MG63 (cell line): ENCODE data around the gene ARHGAP21. TPM values are rescaled to one million over a fixed set of nuclear protein-coding genes. Genes with fewer than 3 reads are reported as not detected.

Source experiments
- DNase-seq: peaks from one replicate; pipeline ENCODE4 v3.0.0-alpha.2; 2020
- H3K27me3 ChIP-seq: fragments of 250-450 bp; sonication (Bioruptor Pico); 2 replicates; pipeline ENCODE4 v1.5.1; 2020; ENCODE audit warnings: mild to moderate bottlenecking, moderate library complexity
- H3K36me3 ChIP-seq: fragments of 250-450 bp; sonication (Bioruptor Pico); 2 replicates; pipeline ENCODE4 v1.5.1; 2020; ENCODE audit warnings: mild to moderate bottlenecking, moderate library complexity
- H3K4me3 ChIP-seq: fragments of 250-450 bp; sonication (Bioruptor Pico); 2 replicates; pipeline ENCODE4 v1.5.1; 2020; ENCODE audit warnings: mild to moderate bottlenecking, moderate library complexity
- H3K9me3 ChIP-seq: fragments of 250-450 bp; sonication (Bioruptor Pico); 2 replicates; pipeline ENCODE4 v1.5.1; 2020; ENCODE audit warnings: mild to moderate bottlenecking, moderate library complexity
- total RNA-seq: library from RNA; depleted of rRNA; stranded (reverse); fragments of >200 nt; shearing (Covaris generic); gene quantifications from 2 replicates; pipeline ENCODE4 v1.2.3, GENCODE V29; 2014; ENCODE audit warnings: low replicate concordance

The ARHGAP21 gene
- total RNA-seq, 1 experiment from 2014 or later = 29.1 TPM

- H3K4me3 ChIP-seq = no peak overlapping the region
- peaks cover 4% of the 10 kb centered on the region for H3K36me3 ChIP-seq
- no peak for DNase-seq
- no peaks in the 10 kb centered on the region for H3K27me3 ChIP-seq
- H3K9me3 ChIP-seq = no peaks in the 10 kb centered on the region
Measured at GRCh38 chr10:24579448-24579847, 144.2 kb downstream of the ARHGAP21 start.

GRCh38 chr10:24575481-24576002 lies 148.1 kb downstream of the ARHGAP21 start:
- Histone ChIP-seq H3K4me3 (no peak overlapping the region), H3K36me3 (no peaks in the 10 kb centered on the region), H3K27me3 (no peaks in the 10 kb centered on the region), H3K9me3 (no peaks in the 10 kb centered on the region)
- DNase-seq = no peak

- no peaks in the 10 kb centered on the region for H3K36me3 ChIP-seq
- no peak overlapping the region for H3K4me3 ChIP-seq
- no peak for DNase-seq
- H3K9me3 ChIP-seq = no peaks in the 10 kb centered on the region
- H3K27me3 ChIP-seq = no peaks in the 10 kb centered on the region
Measured at GRCh38 chr10:24574578-24575155, 149.0 kb downstream of the ARHGAP21 start.

DNA sequence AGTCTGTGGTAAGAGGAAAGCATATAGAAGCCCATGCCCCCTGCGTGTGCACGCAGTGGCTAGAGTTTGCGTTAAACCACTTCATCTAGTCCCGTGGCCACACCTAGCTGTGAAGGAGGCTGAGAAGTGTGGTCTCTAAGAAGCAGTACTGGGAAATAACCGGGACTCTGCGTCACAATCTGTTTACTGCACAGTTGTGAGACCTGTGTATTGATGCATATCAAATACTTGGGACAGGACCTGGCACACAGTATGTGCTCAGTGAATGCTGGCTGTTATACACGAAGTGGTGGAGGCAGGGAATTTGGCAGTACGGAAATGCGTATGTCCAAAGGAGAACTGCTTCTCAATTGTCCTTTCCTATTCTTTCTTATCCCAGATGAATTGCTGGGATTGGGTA lies 149.5 kb downstream of the ARHGAP21 start:
- DNase-seq = no peak
- Histone ChIP-seq H3K4me3 (no peak overlapping the region), H3K27me3 (no peaks in the 10 kb centered on the region), H3K36me3 (no peaks in the 10 kb centered on the region), H3K9me3 (no peaks in the 10 kb centered on the region)

GRCh38 chr10:24571870-24572450 lies 151.7 kb downstream of the ARHGAP21 start:
- H3K4me3 ChIP-seq = no peak overlapping the region
- H3K36me3 ChIP-seq = no peaks in the 10 kb centered on the region
- DNase-seq = no peak
- no peaks in the 10 kb centered on the region for H3K9me3 ChIP-seq
- no peaks in the 10 kb centered on the region for H3K27me3 ChIP-seq

DNA sequence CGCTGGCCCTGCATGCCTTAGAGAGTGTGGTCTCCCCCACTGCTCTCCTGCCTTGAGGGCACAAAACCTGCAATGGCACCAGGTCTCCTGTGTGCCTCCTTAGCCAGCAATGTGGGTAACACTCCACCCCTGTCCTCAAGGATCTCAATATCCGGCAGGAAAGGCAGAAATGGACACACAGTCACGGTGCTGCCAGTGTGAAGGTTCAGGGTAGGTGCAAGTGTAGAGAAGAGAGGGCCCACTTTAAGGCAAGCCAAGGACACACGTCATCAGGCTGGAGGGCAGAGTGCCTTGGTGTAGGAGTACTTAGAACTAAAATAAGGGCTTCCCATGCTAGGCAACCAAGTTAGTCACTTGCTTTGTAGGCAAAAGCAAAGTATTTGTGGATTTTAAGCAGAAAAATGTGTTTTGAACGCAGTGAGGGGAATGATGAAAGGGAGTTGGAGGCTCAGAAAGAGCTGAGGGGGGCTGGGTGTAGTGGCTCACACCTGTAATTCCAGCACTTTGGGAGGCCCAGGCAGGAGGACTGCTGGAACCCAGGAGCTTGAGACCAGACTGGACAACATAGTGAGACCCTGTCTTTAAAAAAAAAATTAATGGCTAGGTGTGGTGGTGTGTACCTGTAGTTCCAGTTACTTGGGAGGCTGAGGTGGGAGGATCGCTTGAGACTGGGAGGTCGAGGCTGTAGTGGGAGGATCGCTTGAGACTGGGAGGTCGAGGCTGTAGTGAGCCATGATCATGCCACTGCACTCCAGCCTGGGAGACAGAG lies 152.8 kb downstream of the ARHGAP21 start:
- DNase-seq = no peak
- Histone ChIP-seq H3K9me3 (no peaks in the 10 kb centered on the region), H3K27me3 (no peaks in the 10 kb centered on the region), H3K36me3 (no peaks in the 10 kb centered on the region), H3K4me3 (no peak overlapping the region)

DNA sequence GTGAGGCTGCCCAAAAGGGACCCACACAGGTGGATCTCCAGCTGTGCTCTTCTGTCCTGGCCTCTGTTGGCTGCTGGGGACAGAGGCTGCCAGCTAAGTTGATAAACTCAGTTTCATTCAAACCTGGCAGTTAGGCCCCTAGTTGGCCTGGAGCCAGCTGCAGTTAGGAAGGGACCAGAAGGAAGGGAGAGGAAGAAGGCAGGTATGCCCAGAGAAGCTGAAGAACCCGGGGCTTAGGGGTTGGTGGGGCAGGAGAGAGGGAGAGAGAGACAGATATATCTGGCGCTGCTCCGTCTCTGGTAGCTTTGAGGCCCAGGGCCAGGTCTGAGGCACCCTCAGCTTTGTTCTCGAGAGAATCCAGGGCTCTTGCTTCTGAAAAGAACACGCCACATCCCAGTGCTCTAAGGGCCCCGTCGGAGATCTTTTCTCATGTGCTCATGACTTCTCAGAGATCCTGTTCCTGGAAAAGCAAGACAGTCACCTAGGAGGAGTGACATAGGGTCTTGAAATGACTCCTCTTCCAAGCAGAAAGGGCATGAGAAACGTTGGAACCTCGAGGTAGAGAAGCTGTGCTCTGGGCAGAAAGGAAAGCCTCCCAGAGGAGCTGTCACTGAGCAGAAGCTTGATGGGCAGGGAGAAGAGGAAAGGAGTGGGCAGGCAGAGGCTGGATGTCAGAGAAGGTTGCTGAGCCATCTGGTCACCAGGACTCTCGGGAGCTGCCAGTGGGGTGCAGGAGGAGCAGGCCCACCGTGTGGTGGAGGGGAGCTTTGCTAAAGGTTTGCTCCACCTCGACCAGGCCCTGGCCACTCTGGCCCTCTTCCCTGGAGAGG lies 153.6 kb downstream of the ARHGAP21 start:
- Histone ChIP-seq H3K36me3 (no peaks in the 10 kb centered on the region), H3K27me3 (no peaks in the 10 kb centered on the region), H3K9me3 (no peaks in the 10 kb centered on the region), H3K4me3 (no peak overlapping the region)
- no peak for DNase-seq

DNA sequence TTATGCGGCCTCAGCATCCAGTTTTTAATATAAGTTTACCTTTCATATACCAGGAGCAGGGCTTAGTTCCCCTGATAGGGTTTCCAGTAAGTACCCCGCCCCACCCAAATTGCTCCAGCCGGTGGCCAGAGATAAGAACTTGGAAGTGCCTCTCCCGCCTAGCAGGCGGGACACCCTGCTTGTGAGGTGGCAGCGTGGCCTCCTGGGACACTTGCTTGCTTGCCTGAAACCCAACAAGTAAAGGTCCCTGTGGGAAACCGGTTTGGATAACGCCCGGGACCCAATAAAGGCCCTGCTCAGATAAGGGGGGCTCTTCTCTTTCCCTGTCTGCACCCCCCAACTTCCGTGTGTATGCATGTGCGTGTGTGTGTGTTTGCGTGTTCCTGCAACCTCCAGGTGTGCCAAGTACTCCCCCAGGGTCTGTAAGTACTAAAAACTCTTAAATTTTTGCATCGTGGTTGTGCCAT lies 154.3 kb downstream of the ARHGAP21 start:
- Histone ChIP-seq H3K4me3 (no peak overlapping the region), H3K27me3 (no peaks in the 10 kb centered on the region), H3K9me3 (no peaks in the 10 kb centered on the region), H3K36me3 (no peaks in the 10 kb centered on the region)
- no peak for DNase-seq

DNA sequence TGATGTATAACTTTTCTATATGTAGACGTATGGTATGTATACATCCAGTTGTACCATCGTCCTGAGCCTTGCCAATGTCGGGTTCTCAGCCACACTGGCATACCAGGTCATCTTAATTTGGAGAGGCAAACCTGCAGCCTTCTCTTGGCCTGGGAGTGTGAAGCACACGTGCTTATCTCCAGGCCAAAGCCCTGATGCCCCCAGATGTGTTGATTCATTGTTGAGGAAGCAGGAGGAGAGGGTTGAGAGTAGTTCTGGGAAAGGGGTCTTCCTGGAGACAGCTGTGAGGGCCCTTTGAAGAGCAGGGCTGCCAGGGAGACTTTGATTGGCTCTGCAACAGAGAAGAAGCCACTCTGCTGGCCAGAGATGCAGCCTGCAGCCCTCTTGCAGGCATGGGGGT lies 155.6 kb downstream of the ARHGAP21 start:
- Histone ChIP-seq H3K9me3 (no peaks in the 10 kb centered on the region), H3K4me3 (no peak overlapping the region), H3K36me3 (no peaks in the 10 kb centered on the region), H3K27me3 (no peaks in the 10 kb centered on the region)
- no peak for DNase-seq

DNA sequence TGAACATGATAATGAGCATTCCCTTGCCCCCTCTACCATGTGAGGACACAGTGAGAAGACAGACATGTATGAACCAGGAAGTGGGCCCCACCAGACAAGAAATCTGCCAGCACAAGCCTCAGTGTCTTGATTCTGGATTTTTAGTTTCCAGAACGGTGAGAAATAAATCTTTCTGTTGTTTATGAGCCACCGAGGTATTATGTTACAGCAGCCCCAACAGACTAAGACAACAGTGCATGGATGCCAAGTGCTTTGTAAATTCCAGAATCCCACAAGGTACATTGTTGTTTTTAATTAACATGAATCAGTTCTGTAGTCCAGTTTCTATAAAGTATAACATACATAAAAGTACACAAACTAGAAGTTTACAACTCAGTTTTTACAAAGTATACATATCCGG lies 162.2 kb downstream of the ARHGAP21 start:
- no peaks in the 10 kb centered on the region for H3K27me3 ChIP-seq
- H3K36me3 ChIP-seq = no peaks in the 10 kb centered on the region
- H3K9me3 ChIP-seq = no peaks in the 10 kb centered on the region
- no peak for DNase-seq
- H3K4me3 ChIP-seq = no peak overlapping the region

DNA sequence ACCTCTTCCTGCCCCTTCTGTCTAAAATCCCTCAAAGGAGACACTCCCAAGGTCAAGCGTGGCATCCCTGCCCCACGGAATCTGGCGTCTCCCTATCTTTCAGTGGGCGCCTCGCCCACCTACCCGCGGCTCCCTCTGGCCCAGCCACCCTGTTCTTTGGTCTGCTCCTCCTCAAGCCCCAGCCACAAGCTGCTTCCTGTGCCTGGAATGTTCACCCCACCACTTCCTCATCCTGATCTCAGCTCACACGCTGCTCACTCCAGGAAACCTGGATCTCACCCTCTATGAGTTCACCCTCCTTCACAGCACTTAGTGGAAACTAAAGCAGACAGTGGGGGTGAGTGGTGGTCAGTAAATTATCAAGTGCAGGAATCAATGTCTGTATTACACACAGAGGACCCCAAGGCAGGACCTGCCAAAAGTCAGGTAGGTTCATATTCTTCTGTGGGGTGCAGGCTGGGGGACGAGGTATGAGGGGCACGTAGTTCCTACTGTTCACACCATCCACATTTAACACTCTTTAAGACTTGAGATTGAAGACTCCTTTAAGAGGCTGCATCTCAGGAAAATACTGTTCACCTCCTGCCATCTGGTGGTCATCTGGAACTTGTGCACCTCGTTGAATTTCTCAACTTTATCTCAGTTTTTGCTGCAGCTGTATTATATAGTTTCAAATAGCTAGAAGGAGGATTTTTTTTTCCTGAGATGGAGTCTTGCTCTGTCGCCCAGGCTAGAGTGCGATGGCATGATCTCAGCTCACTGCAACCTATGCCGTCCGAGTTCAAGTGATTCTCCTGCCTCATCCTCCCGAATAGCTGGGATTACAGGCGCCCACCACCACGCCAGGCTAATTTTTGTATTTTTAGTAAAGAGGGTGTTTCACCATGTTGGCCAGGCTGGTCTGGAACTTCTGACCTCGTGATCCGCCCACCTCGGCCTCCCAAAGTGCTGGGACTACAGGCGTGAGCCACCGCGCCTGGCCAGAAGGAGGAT lies 166.6 kb downstream of the ARHGAP21 start:
- DNase-seq = peak; percentile 19
- Histone ChIP-seq H3K9me3 (no peaks in the 10 kb centered on the region), H3K36me3 (no peaks in the 10 kb centered on the region), H3K4me3 (no peak overlapping the region), H3K27me3 (no peaks in the 10 kb centered on the region)

DNA sequence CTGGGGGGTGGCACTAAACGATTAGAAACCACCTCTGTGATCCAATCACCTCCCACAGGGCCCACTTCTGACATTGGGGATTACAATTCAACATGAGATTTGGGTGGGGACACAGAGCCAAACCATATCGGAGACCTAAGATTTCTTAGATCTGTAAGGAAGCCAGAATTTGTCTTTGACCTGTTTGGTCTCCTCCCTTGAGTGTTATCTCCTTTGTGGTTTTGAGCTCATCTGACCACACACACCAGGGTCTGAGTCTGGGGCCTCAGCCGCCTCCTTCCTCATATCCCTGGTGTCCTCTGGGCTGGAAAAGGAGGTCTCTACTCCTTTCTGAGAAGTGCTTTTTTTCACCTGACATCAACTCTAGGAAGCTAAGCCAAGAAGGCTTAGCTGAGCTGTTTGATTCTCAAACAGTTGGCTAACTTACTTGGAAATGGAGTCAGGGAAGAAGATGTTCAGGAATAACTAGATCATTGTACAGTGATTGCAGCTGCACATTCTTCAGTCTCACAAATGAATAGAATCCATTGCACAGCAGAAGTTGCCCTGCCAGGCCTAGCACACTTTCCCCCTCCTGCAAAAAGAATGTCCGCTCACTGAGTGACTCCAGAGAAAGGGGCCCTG lies 167.4 kb downstream of the ARHGAP21 start:
- Histone ChIP-seq H3K9me3 (no peaks in the 10 kb centered on the region), H3K4me3 (no peak overlapping the region), H3K27me3 (no peaks in the 10 kb centered on the region), H3K36me3 (no peaks in the 10 kb centered on the region)
- DNase-seq = no peak

GRCh38 chr10:24554036-24554435 lies 169.7 kb downstream of the ARHGAP21 start:
- Histone ChIP-seq H3K4me3 (no peak overlapping the region), H3K9me3 (no peaks in the 10 kb centered on the region), H3K27me3 (no peaks in the 10 kb centered on the region), H3K36me3 (no peaks in the 10 kb centered on the region)
- no peak for DNase-seq

DNA sequence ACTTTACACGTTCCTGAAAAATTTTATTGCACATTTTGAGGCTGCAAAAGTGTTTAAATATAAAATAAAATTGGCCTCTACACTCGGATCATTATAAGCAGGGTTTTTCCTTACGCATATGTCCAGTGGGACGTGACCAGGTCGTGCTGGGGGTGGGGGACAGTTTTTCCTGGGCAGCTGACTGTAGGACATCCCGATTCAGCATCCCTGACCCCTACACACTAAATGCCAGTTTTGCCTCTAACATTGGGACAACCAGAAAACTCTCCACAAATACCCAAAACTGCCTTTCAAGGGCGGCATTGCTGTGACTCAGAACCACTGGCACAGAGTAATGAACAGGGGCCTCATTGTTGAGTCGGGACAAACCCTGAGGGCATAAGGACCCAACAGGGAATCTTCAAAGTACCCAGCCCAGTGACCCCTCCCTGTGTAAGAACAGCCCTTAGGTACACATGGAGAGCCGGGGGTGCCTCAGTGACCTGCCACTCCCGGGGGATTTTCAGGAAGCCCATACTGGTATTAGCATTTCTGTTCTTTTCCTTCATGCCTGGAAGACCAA lies 170.6 kb downstream of the ARHGAP21 start:
- H3K9me3 ChIP-seq = no peaks in the 10 kb centered on the region
- no peaks in the 10 kb centered on the region for H3K36me3 ChIP-seq
- H3K27me3 ChIP-seq = no peaks in the 10 kb centered on the region
- no peak overlapping the region for H3K4me3 ChIP-seq
- no peak for DNase-seq

GRCh38 chr10:24552346-24553016 lies 171.2 kb downstream of the ARHGAP21 start:
- no peaks in the 10 kb centered on the region for H3K27me3 ChIP-seq
- H3K4me3 ChIP-seq = no peak overlapping the region
- peak; percentile 17 for DNase-seq
- no peaks in the 10 kb centered on the region for H3K36me3 ChIP-seq
- H3K9me3 ChIP-seq = no peaks in the 10 kb centered on the region
